Measurements from ENCODE around the gene TTLL10. TPM values are rescaled to one million over a fixed set of nuclear protein-coding genes. Genes with fewer than 3 reads are reported as not detected.

TTLL10 gene
- total RNA-seq, 1 experiment from 2014 or later = 0.68 TPM

- H3K4me1 ChIP-seq (ENCODE audit: insufficient read depth, low read length) = no peaks in the 10 kb centered on the region
- no peak overlapping the region for H4K91ac ChIP-seq (ENCODE audit: insufficient read length, low read depth, low read length)
- H3K27ac ChIP-seq (ENCODE audit: insufficient read length, low read depth, low read length) = no peak overlapping the region
- no peak overlapping the region for H2BK12ac ChIP-seq (ENCODE audit: insufficient read length, low read depth, low read length)
- H2BK15ac ChIP-seq (ENCODE audit: low read depth, low read length) = no peak overlapping the region
- H3K23ac ChIP-seq (ENCODE audit: insufficient read length, low read depth, low read length) = no peak overlapping the region
- no peaks in the 10 kb centered on the region for H4K20me1 ChIP-seq (ENCODE audit: control insufficient read depth, insufficient read depth, insufficient read length)
- peaks cover 2% of the 10 kb centered on the region for H3K79me1 ChIP-seq (ENCODE audit: insufficient read depth, low read depth, low read length, poor library complexity, severe bottlenecking)
- H3K14ac ChIP-seq (ENCODE audit: insufficient read depth, low read length) = no peak overlapping the region
- peaks cover 2% of the 10 kb centered on the region; the same call in 1 of the 2 replicates for H3K79me2 ChIP-seq (ENCODE audit: insufficient read depth, low read length)
- H4K8ac ChIP-seq (replicated peaks; ENCODE audit: insufficient read length, low read depth, low read length) = no peak overlapping the region
- peaks cover 30 to 68% (median 51%) of the 10 kb centered on the region in 3 experiments for H3K36me3 Mint-ChIP-seq (ENCODE audit: insufficient read depth in 1 of 3, low read depth in 3 of 3)
- no peaks in the 10 kb centered on the region; a peak in 1 of 5 replicates for H3K9me3 Mint-ChIP-seq
- H2AK5ac ChIP-seq (ENCODE audit: insufficient read length, low read length) = no peak overlapping the region
- no peaks in the 10 kb centered on the region for H3K27me3 Mint-ChIP-seq (ENCODE audit: low read depth)
- no peaks in the 10 kb centered on the region for H3K9me3 ChIP-seq (ENCODE audit: control insufficient read depth, low read depth, low read length)
- no peak overlapping the region for H2BK5ac ChIP-seq (ENCODE audit: insufficient read length, low read length)
- no peak overlapping the region for H3K18ac ChIP-seq (ENCODE audit: insufficient read length, low read depth, low read length)
- no peak overlapping the region for H3K9ac ChIP-seq (ENCODE audit: extremely low read depth, insufficient read length, low read length)
- H3K4me3 Mint-ChIP-seq = no peak overlapping the region
- TF ChIP-seq, protein P1, sequence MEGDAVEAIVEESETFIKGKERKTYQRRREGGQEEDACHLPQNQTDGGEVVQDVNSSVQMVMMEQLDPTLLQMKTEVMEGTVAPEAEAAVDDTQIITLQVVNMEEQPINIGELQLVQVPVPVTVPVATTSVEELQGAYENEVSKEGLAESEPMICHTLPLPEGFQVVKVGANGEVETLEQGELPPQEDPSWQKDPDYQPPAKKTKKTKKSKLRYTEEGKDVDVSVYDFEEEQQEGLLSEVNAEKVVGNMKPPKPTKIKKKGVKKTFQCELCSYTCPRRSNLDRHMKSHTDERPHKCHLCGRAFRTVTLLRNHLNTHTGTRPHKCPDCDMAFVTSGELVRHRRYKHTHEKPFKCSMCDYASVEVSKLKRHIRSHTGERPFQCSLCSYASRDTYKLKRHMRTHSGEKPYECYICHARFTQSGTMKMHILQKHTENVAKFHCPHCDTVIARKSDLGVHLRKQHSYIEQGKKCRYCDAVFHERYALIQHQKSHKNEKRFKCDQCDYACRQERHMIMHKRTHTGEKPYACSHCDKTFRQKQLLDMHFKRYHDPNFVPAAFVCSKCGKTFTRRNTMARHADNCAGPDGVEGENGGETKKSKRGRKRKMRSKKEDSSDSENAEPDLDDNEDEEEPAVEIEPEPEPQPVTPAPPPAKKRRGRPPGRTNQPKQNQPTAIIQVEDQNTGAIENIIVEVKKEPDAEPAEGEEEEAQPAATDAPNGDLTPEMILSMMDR (conservative IDR thresholded peaks at IDR 0.05) = no peak
- no peak overlapping the region for H3K4ac ChIP-seq (ENCODE audit: low read depth, low read length)
- WGBS (ENCODE audit: extremely low coverage, insufficient read length, low lambda C conversion rate) = no CpG with 5 or more reads among the region's 34 CpGs
- peak overlapping the region in 1 of 3 experiments; percentile 5; a peak in 1 of 7 replicates for H3K27ac Mint-ChIP-seq
- no peak overlapping the region for H2BK120ac ChIP-seq (ENCODE audit: low read depth, low read length, poor library complexity, severe bottlenecking)
- no peaks in the 10 kb centered on the region for H3K27me3 ChIP-seq (ENCODE audit: insufficient read depth, low read length)
- H3K4me2 ChIP-seq (ENCODE audit: insufficient read depth, insufficient read length, low read length) = no peak overlapping the region
- no peak overlapping the region for H3K56ac ChIP-seq (ENCODE audit: insufficient read length, low read depth, low read length)
- no peak overlapping the region for H3T11ph ChIP-seq (ENCODE audit: low read length)
- no peak for DNase-seq
- H3K23me2 ChIP-seq (ENCODE audit: insufficient read length, low read depth, low read length, poor library complexity, severe bottlenecking) = no peaks in the 10 kb centered on the region
- no peaks in the 10 kb centered on the region; a peak in 1 of 4 replicates for H3K4me1 Mint-ChIP-seq
- H4K5ac ChIP-seq (ENCODE audit: insufficient read length, low read depth, low read length) = no peak overlapping the region
- no peak overlapping the region for H2AFZ ChIP-seq (ENCODE audit: low read length)
- no peak overlapping the region for H2BK20ac ChIP-seq (ENCODE audit: low read depth, low read length, poor library complexity, severe bottlenecking)
Observed at GRCh38 chr1:1225238-1225845, 51.7 kb downstream of the TTLL10 start.

Data from H9 (cell line).